Activated T-helper 1 cell treated with Interleukin-2 at 50 U/mL for 16 hours (primary cell): ENCODE data around the gene RPS6KA2.
A peak's percentile ranks its signal among the peaks of the same experiment; 100 is the strongest.
"Not testable (repeated sequence)": the region's sequence is repeated elsewhere in the genome, so short reads cannot be mapped to it uniquely, and the experiment has no call there.

Source experiments
- DNase-seq: peaks from one replicate; pipeline ENCODE4 v3.0.0-alpha.2; 2020; ENCODE audit warnings: low read depth

Gene RPS6KA2

DNA sequence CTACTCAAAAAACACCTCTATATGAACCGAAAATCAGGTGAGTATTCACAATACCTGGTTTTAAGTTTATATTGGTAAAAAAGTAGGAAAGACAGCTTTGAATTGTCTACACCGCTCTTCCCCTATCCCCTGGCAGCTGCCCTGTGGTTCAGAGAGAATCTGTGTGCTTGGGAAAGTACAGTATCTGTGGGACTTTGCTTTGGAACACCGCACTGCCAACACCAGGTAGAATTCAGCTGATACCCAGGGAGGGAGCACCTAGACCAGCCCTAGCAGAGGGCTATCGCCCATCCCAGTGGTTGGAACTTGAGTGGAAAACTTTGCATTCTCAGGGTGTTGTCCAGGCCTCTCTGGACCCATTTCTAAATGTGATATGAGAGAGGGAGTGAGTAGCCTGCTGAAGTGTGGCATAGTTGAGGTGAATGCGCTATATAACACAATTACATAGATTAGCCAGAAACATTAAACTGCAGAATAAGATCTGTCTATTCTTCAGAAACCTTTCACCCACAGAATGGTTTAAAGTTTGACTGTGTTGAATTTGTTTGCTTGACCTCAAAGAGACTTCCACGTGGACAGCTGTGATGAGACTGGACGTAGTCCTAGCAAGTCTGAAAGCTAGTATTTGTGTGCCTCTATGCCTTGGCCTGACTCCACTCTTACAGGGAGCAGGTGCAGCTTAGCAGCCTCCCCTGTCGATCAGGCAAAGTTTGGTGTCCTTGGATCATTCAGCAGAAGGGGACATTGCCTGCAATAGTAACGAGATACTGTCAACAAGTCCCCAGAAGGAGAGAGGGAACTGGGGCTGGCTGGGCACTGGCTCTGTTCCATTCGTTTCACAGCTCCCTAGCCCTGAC lies 232.8 kb downstream of the RPS6KA2 start:
- no peak for DNase-seq

- no peak for DNase-seq
Measured at GRCh38 chr6:166393535-166393823, 233.6 kb downstream of the RPS6KA2 start.

- not testable (repeated sequence) for DNase-seq
Measured at GRCh38 chr6:166392755-166393534, 234.1 kb downstream of the RPS6KA2 start.

DNA sequence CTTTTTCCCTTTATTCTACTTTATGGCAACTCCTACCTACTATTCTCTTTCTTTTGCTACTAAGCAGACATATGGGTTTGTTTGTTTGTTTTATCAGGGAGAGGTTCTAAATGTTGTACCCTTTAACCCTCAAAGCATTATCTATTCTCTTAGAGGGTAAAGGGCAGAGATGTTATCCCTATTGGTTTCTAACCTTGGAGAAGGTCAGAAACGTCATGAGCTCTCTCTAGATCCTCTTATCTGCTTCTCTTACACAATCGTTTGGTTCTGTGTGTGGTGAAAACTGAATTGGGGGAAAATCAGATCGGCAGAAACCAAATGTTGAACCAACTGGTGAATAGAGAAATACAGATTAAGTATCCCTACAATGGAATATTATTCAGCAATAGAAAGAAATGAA lies 237.9 kb downstream of the RPS6KA2 start:
- no peak for DNase-seq

- no peak for DNase-seq
Measured at GRCh38 chr6:166388290-166389004, 238.6 kb downstream of the RPS6KA2 start.

DNA sequence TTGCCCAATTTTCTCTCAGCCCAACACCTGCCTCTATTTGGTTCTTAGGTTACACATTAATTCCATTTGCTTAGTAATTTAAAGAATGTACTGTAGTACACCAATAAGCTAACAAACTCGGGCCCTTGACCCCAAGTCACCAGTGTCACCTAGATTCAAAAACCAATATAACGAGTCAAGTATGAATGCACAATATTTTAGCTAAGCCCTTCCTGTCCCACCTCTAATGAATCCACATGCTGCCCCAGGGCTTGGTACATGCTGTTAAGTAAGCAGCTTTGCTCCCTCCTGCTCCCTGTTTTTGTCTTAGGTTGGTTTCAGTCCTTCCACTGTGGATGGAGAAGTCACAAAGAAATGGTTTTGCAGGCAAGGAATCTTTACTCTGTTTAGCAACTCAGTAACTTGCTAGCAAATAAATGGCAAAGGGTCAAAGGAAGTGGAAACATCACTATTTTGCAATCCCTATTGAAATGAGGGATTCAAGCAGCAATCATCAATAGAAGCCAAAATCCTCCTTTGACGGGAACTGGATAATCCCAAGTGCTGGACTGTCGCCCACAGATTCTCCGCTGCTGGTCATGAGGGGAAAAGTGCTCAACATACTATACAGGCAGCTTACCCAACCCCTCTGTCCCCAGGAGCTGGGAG lies 239.3 kb downstream of the RPS6KA2 start:
- no peak for DNase-seq

GRCh38 chr6:166387098-166387497 lies 240.0 kb downstream of the RPS6KA2 start:
- not testable (repeated sequence) for DNase-seq

GRCh38 chr6:166386111-166386510 lies 240.9 kb downstream of the RPS6KA2 start:
- no peak for DNase-seq

- peak; percentile 13 for DNase-seq
Measured at GRCh38 chr6:166383802-166384363, 243.2 kb downstream of the RPS6KA2 start.

DNA sequence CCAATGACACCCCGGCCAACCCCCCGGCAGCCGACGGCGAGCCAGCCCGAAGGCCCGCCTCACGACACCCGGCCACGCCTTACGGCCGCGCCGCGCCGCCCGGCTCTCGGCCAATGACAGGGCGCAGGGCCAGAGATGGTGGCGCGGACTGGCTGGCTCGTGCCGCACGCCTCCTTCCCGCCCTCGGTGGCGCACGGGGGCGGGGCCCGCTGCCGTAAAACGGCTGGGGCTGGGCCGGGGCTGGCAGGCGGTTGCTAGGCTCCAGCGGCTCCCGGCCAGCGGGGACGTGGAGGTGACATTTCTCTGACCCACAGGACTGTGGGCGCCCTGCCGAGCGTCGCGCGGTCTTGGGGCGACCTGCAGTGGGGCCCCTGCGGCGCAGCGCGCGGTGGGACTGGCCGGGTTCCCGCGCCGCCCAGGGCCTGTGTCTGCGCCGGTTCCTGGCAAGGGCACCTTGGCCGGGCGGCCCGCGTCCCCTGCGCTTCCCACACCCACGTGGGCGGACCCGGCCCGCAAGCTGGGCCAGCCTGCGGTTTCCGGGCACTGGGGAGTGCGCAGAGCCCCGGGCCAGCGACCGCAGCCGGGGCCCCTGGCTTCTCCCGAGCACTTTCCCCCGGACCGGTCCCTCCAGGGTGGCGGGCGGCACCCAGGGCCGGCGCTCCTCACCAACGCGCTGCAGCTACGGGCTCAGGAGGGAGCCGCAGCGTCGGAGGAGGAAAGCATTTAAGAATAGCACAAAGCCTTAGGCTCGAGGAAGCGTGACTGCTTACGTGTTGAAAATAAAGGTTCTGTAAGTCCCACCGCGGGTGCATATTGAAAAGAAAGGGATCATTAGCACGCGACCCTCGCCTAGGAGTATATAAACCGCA lies 243.9 kb downstream of the RPS6KA2 start, which contains the start of gene MPC1:
TSS of gene MPC1 (minus strand) at position 8 of the 869 bp plus-strand sequence. CDS start 64 bp downstream, outside the sequence.
- peak; percentile 91 for DNase-seq

DNA sequence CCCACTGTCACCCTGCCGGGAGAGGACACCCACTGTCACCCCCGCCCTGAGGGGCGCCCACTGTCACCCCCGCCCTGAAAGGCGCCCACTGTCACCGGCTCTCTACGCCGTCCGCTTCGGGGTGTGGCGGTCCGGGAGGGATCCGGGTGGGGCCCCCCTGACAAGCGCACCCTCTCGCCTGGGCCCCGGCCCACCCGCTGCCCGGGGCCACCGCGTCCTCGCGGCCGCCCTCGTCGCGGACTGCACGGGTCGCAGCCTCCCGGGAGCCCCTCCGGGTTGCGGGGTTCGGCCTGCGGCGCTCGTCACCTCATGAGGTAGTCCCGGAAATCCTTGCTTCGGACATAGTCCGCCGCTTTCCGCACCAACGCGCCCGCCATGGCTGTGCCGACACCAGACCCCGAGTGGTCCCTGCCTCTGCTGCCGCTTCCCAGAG lies 244.5 kb downstream of the RPS6KA2 start:
- peak; percentile 3 for DNase-seq

- DNase-seq, result peak; percentile 46
Measured at GRCh38 chr6:166381733-166382499, 245.1 kb downstream of the RPS6KA2 start.

GRCh38 chr6:166381381-166381732 lies 245.7 kb downstream of the RPS6KA2 start:
- DNase-seq, result no peak

- no peak for DNase-seq
Measured at GRCh38 chr6:166379800-166380199, 247.3 kb downstream of the RPS6KA2 start.

DNA sequence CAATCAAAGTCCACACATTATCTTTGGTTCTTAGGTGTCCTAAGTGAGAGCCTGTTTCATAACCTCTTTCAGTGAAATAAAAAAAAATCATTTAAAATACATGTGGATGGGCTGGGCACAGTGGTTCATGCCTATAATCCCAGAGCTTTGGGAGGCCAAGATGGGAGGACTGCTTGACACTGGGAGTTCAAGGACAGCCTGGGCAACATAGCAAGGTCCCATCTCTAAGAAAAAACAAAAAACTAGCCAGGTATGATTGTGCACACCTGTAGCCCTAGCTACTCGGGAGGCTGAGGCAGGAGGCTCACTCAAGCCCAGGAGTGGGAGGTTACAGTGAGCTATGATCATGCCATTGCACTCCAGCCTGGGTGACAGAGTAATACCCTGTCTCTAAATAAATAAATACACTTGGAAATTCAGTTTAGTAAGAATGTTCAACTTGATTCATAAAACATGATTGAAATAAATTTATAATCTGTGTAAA lies 247.9 kb downstream of the RPS6KA2 start:
- no peak for DNase-seq

DNA sequence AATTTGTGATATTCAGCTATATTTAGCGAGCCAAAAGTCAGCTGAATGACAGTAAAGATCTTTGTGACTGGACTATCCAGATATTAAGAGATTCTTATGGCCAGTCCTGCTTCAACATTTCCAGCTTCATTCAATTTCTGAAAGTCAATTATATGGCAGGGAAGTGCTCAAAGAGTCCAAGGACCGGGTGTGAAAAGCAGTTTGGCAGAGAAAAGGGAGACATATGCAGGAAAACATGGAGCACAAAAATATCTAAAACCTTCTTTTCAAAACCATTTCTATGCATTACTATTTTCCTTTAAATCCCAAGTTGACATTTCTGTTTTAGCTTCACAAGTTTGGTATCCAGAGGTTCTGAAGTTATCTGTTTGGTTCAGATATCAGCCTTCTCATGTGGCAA lies 249.3 kb downstream of the RPS6KA2 start:
- no peak for DNase-seq

DNA sequence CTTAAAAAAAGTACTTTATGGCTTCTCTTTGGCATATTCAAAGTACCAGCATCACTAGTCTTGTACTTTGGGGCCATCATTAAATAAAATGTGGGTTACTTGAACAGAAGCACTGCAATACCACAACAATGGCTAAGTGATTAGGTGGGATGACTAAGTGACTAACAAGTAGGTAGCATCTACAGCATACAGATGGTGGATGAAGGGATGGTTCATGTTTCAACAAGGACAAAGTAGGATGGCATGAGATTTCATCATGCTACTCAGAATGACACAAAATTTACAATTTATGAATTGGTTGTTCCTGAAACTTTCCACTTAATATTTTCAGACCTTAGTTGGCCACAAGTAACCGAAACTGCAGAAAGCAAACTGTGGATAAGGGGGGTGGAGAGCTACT lies 252.0 kb downstream of the RPS6KA2 start:
- no peak for DNase-seq

GRCh38 chr6:166370489-166370888 lies 256.6 kb downstream of the RPS6KA2 start:
- DNase-seq, result no peak

DNA sequence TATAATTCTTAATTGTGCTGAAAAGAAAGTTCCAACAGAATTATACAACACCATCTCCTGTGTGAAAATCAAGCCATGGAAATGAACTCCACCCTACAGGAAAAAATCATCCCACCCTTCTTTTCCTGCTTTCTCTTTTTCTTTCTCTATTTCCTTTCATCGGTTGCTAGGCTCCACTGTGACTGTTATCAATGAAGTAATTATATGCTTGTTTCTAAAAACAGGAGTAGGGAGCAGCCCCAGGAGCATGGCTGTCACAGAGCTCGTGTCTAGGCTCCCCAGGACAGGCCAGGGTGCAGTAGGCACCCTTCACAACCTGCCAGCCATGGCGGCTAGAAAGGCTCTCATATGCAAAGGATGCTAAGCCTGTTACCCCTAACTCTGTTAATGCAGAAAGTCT lies 257.3 kb downstream of the RPS6KA2 start:
- no peak for DNase-seq

DNA sequence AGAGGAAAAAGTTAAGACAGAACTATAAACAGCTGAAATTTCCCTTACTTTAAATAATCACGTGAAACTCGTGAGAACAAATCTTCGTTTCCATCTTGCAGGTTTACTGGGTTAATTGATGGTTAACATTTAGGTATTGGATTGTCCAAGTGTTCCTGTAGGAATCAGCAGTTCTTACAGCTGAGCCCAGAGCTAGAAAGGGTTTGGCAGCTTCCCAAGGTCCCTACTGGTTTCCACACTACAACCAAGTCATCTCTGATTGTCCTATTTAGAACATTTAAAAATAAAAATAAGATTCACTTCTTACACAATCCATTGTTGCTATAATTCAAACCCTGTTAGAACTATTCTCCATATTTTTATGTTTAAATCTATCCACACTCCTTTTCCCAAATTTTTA lies 260.1 kb downstream of the RPS6KA2 start:
- no peak for DNase-seq
